ENCODE data around the gene CTNNA2.

The CTNNA2 gene

GRCh38 chr2:80002112-80002511 lies 489.3 kb downstream of the CTNNA2 start:
- no peak for TF ChIP-seq ESRRG (CRISPR knock-in tag; IDR thresholded peaks at IDR 0.05)
- TF ChIP-seq ARNTL (CRISPR knock-in tag; IDR thresholded peaks at IDR 0.05; ENCODE audit: borderline replicate concordance, low read depth): no peak
- TF ChIP-seq ZFP30 (CRISPR knock-in tag; IDR thresholded peaks at IDR 0.05): no peak
- no peak for TF ChIP-seq ZNF70 (CRISPR knock-in tag; IDR thresholded peaks at IDR 0.05)
- no peak for TF ChIP-seq SNAI2 (CRISPR knock-in tag; IDR thresholded peaks at IDR 0.05)
- TF ChIP-seq, protein P1, sequence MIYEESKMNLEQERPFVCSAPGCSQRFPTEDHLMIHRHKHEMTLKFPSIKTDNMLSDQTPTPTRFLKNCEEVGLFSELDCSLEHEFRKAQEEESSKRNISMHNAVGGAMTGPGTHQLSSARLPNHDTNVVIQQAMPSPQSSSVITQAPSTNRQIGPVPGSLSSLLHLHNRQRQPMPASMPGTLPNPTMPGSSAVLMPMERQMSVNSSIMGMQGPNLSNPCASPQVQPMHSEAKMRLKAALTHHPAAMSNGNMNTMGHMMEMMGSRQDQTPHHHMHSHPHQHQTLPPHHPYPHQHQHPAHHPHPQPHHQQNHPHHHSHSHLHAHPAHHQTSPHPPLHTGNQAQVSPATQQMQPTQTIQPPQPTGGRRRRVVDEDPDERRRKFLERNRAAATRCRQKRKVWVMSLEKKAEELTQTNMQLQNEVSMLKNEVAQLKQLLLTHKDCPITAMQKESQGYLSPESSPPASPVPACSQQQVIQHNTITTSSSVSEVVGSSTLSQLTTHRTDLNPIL (CRISPR knock-in tag; IDR thresholded peaks at IDR 0.05; ENCODE audit: low read depth): no peak
- TF ChIP-seq PPARA (CRISPR knock-in tag; IDR thresholded peaks at IDR 0.05; ENCODE audit: borderline replicate concordance): no peak
- no peak for TF ChIP-seq POU6F1 (CRISPR knock-in tag; IDR thresholded peaks at IDR 0.05; ENCODE audit: borderline replicate concordance, low read depth)
- TF ChIP-seq, protein P2, sequence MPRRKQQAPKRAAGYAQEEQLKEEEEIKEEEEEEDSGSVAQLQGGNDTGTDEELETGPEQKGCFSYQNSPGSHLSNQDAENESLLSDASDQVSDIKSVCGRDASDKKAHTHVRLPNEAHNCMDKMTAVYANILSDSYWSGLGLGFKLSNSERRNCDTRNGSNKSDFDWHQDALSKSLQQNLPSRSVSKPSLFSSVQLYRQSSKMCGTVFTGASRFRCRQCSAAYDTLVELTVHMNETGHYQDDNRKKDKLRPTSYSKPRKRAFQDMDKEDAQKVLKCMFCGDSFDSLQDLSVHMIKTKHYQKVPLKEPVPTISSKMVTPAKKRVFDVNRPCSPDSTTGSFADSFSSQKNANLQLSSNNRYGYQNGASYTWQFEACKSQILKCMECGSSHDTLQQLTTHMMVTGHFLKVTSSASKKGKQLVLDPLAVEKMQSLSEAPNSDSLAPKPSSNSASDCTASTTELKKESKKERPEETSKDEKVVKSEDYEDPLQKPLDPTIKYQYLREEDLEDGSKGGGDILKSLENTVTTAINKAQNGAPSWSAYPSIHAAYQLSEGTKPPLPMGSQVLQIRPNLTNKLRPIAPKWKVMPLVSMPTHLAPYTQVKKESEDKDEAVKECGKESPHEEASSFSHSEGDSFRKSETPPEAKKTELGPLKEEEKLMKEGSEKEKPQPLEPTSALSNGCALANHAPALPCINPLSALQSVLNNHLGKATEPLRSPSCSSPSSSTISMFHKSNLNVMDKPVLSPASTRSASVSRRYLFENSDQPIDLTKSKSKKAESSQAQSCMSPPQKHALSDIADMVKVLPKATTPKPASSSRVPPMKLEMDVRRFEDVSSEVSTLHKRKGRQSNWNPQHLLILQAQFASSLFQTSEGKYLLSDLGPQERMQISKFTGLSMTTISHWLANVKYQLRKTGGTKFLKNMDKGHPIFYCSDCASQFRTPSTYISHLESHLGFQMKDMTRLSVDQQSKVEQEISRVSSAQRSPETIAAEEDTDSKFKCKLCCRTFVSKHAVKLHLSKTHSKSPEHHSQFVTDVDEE (CRISPR knock-in tag; IDR thresholded peaks at IDR 0.05): no peak
- no peak for TF ChIP-seq TOX (CRISPR knock-in tag; IDR thresholded peaks at IDR 0.05; ENCODE audit: borderline replicate concordance)
- TF ChIP-seq ZFP3 (CRISPR knock-in tag; IDR thresholded peaks at IDR 0.05): no peak
- TF ChIP-seq PATZ1 (CRISPR knock-in tag; IDR thresholded peaks at IDR 0.05; ENCODE audit: borderline replicate concordance): no peak
- TF ChIP-seq TCF4 (CRISPR knock-in tag; IDR thresholded peaks at IDR 0.05; ENCODE audit: borderline replicate concordance): no peak
- peak; percentile 45; the same call in 2 of the 3 replicates for ATAC-seq

DNA sequence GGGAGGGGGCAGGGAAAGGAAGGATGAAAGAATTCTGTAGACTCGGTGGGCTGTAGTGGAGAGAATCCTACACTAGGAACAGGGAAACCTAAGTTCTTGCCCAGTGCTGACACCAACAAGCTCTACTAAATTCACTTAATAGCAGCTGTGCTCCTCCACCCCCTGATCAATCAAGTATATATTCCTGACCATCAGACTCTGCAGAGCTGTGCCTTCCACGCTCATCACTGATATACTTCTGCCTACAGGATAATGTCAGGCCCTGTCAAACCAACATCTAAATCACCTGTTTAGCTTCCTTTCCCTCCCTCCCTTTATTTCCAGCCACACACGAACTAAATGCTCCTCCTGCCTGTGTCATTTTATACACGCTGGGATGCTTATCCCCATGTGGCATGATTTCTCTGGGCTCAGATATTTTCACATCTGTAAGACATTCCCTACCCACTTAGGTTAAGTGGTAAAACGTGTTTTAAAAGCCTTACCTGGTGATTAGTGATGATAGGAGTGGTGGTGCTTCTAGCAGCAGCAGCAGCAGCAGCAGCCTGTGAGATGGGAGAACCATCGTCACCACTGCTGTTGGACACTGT lies 489.8 kb downstream of the CTNNA2 start:
- no peak for TF ChIP-seq ZNF70 (CRISPR knock-in tag; IDR thresholded peaks at IDR 0.05)
- no peak for TF ChIP-seq PPARA (CRISPR knock-in tag; IDR thresholded peaks at IDR 0.05; ENCODE audit: borderline replicate concordance)
- TF ChIP-seq, protein P3, sequence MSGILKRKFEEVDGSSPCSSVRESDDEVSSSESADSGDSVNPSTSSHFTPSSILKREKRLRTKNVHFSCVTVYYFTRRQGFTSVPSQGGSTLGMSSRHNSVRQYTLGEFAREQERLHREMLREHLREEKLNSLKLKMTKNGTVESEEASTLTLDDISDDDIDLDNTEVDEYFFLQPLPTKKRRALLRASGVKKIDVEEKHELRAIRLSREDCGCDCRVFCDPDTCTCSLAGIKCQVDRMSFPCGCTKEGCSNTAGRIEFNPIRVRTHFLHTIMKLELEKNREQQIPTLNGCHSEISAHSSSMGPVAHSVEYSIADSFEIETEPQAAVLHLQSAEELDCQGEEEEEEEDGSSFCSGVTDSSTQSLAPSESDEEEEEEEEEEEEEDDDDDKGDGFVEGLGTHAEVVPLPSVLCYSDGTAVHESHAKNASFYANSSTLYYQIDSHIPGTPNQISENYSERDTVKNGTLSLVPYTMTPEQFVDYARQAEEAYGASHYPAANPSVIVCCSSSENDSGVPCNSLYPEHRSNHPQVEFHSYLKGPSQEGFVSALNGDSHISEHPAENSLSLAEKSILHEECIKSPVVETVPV (CRISPR knock-in tag; IDR thresholded peaks at IDR 0.05): no peak
- no peak for ATAC-seq

DNA sequence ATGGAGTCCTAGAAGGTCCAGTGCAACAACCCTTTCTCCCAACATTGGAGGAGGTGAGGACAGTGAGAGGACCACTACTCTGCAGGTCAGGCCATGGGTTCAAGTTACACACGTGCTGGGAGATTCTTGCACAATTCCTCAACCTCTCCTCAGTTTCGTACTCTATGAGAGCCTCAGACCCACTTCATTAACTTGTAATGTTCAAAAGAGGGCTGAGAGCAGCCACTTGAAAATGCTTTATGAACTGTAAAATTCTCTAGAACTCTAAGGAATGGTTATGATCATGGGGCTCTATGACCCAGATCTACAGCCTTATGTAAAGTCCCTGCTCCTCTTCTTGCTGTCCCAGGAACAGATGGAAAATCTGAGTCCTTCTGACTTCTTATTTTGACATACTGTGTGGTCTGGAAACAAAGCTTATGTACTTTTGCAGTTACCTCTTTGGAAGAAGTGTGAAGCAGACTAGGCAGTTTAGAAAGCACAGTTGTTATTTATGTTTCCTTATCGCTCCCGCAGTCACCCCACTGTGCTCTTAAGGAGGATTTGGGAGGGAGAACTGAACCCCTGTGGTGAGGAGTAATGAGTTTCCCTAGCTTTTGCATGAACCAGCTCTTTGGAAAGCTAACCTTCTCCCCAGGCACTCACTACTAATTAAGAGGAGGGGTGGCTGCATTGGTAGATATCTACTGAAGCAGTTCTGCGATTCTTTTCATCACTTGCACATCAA lies 495.1 kb downstream of the CTNNA2 start:
- TF ChIP-seq GLIS3 (CRISPR knock-in tag; IDR thresholded peaks at IDR 0.05): no peak
- TF ChIP-seq ARNTL (CRISPR knock-in tag; IDR thresholded peaks at IDR 0.05; ENCODE audit: borderline replicate concordance, low read depth): no peak
- no peak for TF ChIP-seq BACH2 (CRISPR knock-in tag; IDR thresholded peaks at IDR 0.05; ENCODE audit: borderline replicate concordance)
- no peak for TF ChIP-seq ZFP30 (CRISPR knock-in tag; IDR thresholded peaks at IDR 0.05)
- no peak for TF ChIP-seq ZFP3 (CRISPR knock-in tag; IDR thresholded peaks at IDR 0.05)
- no peak for TF ChIP-seq CSDC2 (CRISPR knock-in tag; IDR thresholded peaks at IDR 0.05)
- no peak for TF ChIP-seq ISL1 (CRISPR knock-in tag; IDR thresholded peaks at IDR 0.05)
- no peak for TF ChIP-seq ESRRG (CRISPR knock-in tag; IDR thresholded peaks at IDR 0.05)
- TF ChIP-seq PATZ1 (CRISPR knock-in tag; IDR thresholded peaks at IDR 0.05; ENCODE audit: borderline replicate concordance): no peak
- no peak for TF ChIP-seq POU6F1 (CRISPR knock-in tag; IDR thresholded peaks at IDR 0.05; ENCODE audit: borderline replicate concordance, low read depth)
- TF ChIP-seq, protein P1 (CRISPR knock-in tag; IDR thresholded peaks at IDR 0.05; ENCODE audit: low read depth): no peak
- no peak for TF ChIP-seq ZNF8 (CRISPR knock-in tag; IDR thresholded peaks at IDR 0.05)
- TF ChIP-seq ZNF70 (CRISPR knock-in tag; IDR thresholded peaks at IDR 0.05): no peak
- TF ChIP-seq ZC3H10 (CRISPR knock-in tag; IDR thresholded peaks at IDR 0.05): no peak
- TF ChIP-seq TOX (CRISPR knock-in tag; IDR thresholded peaks at IDR 0.05; ENCODE audit: borderline replicate concordance): no peak
- no peak for ATAC-seq
